HEK293 (cell line): ENCODE data around the gene CLDN6.

Experiments used
- BCL6B ChIP-seq: fragments of 450-650 bp; formaldehyde crosslinking; IDR thresholded peaks from 2 replicates; pipeline ENCODE4 v1.5.1; 2017; ENCODE audit warnings: missing biosample characterization, missing genetic modification characterization
- INSM2 ChIP-seq: fragments of 450-650 bp; formaldehyde crosslinking; IDR thresholded peaks from 2 replicates; pipeline ENCODE4 v1.5.1; 2016; ENCODE audit warnings: missing biosample characterization, missing genetic modification characterization
- KLF8 ChIP-seq: fragments of 450-650 bp; formaldehyde crosslinking; IDR thresholded peaks from 2 replicates; pipeline ENCODE4 v1.5.1; 2016; ENCODE audit warnings: missing biosample characterization, missing genetic modification characterization
- PRDM1 ChIP-seq: fragments of 450-650 bp; formaldehyde crosslinking; IDR thresholded peaks from 2 replicates; pipeline ENCODE4; 2016; ENCODE audit warnings: missing biosample characterization, missing genetic modification characterization
- SCRT2 ChIP-seq: fragments of 450-650 bp; formaldehyde crosslinking; IDR thresholded peaks from 2 replicates; pipeline ENCODE4 v1.5.1; 2016; ENCODE audit warnings: missing biosample characterization, missing genetic modification characterization
- SP2 ChIP-seq: fragments of 450-650 bp; formaldehyde crosslinking; IDR thresholded peaks from 2 replicates; pipeline ENCODE4 v1.5.1; 2016; ENCODE audit warnings: missing biosample characterization, missing genetic modification characterization
- TSHZ1 ChIP-seq: fragments of 450-650 bp; formaldehyde crosslinking; IDR thresholded peaks from 2 replicates; pipeline ENCODE4 v1.5.1; 2016; ENCODE audit warnings: missing biosample characterization, missing genetic modification characterization, borderline replicate concordance
- ZBTB26 ChIP-seq: fragments of 450-650 bp; formaldehyde crosslinking; optimal IDR thresholded peaks from 2 replicates; pipeline ENCODE3; 2016; ENCODE audit warnings: missing biosample characterization, mild to moderate bottlenecking, missing genetic modification characterization
- ZBTB7A ChIP-seq: fragments of 450-650 bp; formaldehyde crosslinking; IDR thresholded peaks from 2 replicates; pipeline ENCODE4 v1.5.1; 2016; ENCODE audit warnings: low read depth, missing biosample characterization, missing genetic modification characterization
- ZFP69B ChIP-seq: fragments of 450-650 bp; formaldehyde crosslinking; IDR thresholded peaks from 2 replicates; pipeline ENCODE4 v1.5.1; 2016; ENCODE audit warnings: missing biosample characterization, missing genetic modification characterization
- ZNF10 ChIP-seq: fragments of 450-650 bp; formaldehyde crosslinking; IDR thresholded peaks from 2 replicates; pipeline ENCODE4 v1.5.1; 2017; ENCODE audit warnings: missing biosample characterization, missing genetic modification characterization
- ZNF112 ChIP-seq: fragments of 450-650 bp; formaldehyde crosslinking; IDR thresholded peaks from 2 replicates; pipeline ENCODE4 v1.5.0; 2017; ENCODE audit warnings: missing biosample characterization, missing genetic modification characterization
- ZNF133 ChIP-seq: fragments of 450-650 bp; formaldehyde crosslinking; IDR thresholded peaks from 2 replicates; pipeline ENCODE4 v1.5.1; 2016; ENCODE audit warnings: missing biosample characterization, missing genetic modification characterization
- ZNF146 ChIP-seq: fragments of 450-650 bp; formaldehyde crosslinking; IDR thresholded peaks from 2 replicates; pipeline ENCODE4 v1.5.1; 2016; ENCODE audit warnings: missing biosample characterization, missing genetic modification characterization
- ZNF16 ChIP-seq: fragments of 450-650 bp; formaldehyde crosslinking; IDR thresholded peaks from 2 replicates; pipeline ENCODE4 v1.5.1; 2016; ENCODE audit warnings: low read depth, missing biosample characterization, missing genetic modification characterization
- ZNF2 ChIP-seq: fragments of 450-650 bp; formaldehyde crosslinking; IDR thresholded peaks from 2 replicates; pipeline ENCODE4 v1.5.1; 2016; ENCODE audit warnings: missing biosample characterization, missing genetic modification characterization
- ZNF26 ChIP-seq: fragments of 450-650 bp; formaldehyde crosslinking; IDR thresholded peaks from 2 replicates; pipeline ENCODE4 v1.5.1; 2016; ENCODE audit warnings: missing biosample characterization, missing genetic modification characterization
- ZNF292 ChIP-seq: fragments of 450-650 bp; formaldehyde crosslinking; IDR thresholded peaks from 2 replicates; pipeline ENCODE4 v1.5.1; 2016; ENCODE audit warnings: low read depth, missing biosample characterization, missing genetic modification characterization, borderline replicate concordance
- ZNF37A ChIP-seq: fragments of 450-650 bp; IDR thresholded peaks from 2 replicates; pipeline ENCODE4 v1.5.1; 2018; ENCODE audit warnings: missing biosample characterization, missing genetic modification characterization
- ZNF433 ChIP-seq: fragments of 450-650 bp; formaldehyde crosslinking; IDR thresholded peaks from 2 replicates; pipeline ENCODE4 v1.5.1; 2016; ENCODE audit warnings: missing biosample characterization, missing genetic modification characterization, low read depth
- ZNF488 ChIP-seq: fragments of 450-650 bp; formaldehyde crosslinking; IDR thresholded peaks from 2 replicates; pipeline ENCODE4 v1.5.1; 2016; ENCODE audit warnings: missing biosample characterization, missing genetic modification characterization
- ZNF514 ChIP-seq: fragments of 450-650 bp; formaldehyde crosslinking; IDR thresholded peaks from 2 replicates; pipeline ENCODE4 v1.5.1; 2016; ENCODE audit warnings: missing biosample characterization, missing genetic modification characterization
- ZNF629 ChIP-seq: fragments of 450-650 bp; formaldehyde crosslinking; IDR thresholded peaks from 2 replicates; pipeline ENCODE4 v1.5.1; 2017; ENCODE audit warnings: missing biosample characterization, missing genetic modification characterization
- ZNF639 ChIP-seq: fragments of 450-650 bp; formaldehyde crosslinking; IDR thresholded peaks from 2 replicates; pipeline ENCODE4 v1.5.1; 2016; ENCODE audit warnings: missing biosample characterization, missing genetic modification characterization
- ZNF670 ChIP-seq: fragments of 450-650 bp; formaldehyde crosslinking; IDR thresholded peaks from 2 replicates; pipeline ENCODE4 v1.5.1; 2016; ENCODE audit warnings: missing biosample characterization, missing genetic modification characterization, low read depth
- ZSCAN4 ChIP-seq: fragments of 450-650 bp; formaldehyde crosslinking; IDR thresholded peaks from 2 replicates; pipeline ENCODE4 v1.5.1; 2017; ENCODE audit warnings: missing biosample characterization, missing genetic modification characterization

The CLDN6 gene

GRCh38 chr16:3020604-3021448 is 2.8 kb upstream of the CLDN6 start (continued):
- TF ChIP-seq ZNF2 (no peak; the same call in 1 of the 2 replicates), ZNF26 (tag by site-specific recombination) (no peak), ZNF37A (no peak), ZNF670 (tag by site-specific recombination) (no peak), ZNF16 (no peak), ZNF433 (no peak), ZNF112 (no peak), SP2 (tag by site-specific recombination) (no peak; the same call in 1 of the 2 replicates), ZNF629 (peak; percentile 96), ZNF514 (tag by site-specific recombination) (no peak), TSHZ1 (tag by site-specific recombination) (peak; percentile 36; the same call in 1 of the 2 replicates), ZNF10 (tag by site-specific recombination) (peak; percentile 90), ZBTB7A (peak; percentile 96), ZNF639 (tag by site-specific recombination) (peak; percentile 97), ZFP69B (tag by site-specific recombination) (peak; percentile 80), ZSCAN4 (tag by site-specific recombination) (peak; percentile 19; the same call in 1 of the 2 replicates), ZNF292 (tag by site-specific recombination) (no peak), SCRT2 (tag by site-specific recombination) (peak; percentile 36; the same call in 1 of the 2 replicates), KLF8 (peak; percentile 90), ZBTB26 (peak; percentile 78), ZNF133 (tag by site-specific recombination) (no peak), ZNF488 (no peak), PRDM1 (tag by site-specific recombination) (no peak), ZNF146 (tag by site-specific recombination) (no peak), INSM2 (tag by site-specific recombination) (peak; percentile 89), BCL6B (tag by site-specific recombination) (no peak)
